K562 (cell line): ENCODE data around the gene GOLIM4. TPM values are rescaled to one million over a fixed set of nuclear protein-coding genes. Genes with fewer than 3 reads are reported as not detected.

ENCODE experiments used
- ARID1B ChIP-seq: fragments of 450-650 bp; IDR thresholded peaks from 2 replicates; pipeline ENCODE4 v1.6.1; 2016; ENCODE audit warnings: antibody characterized with exemption, mild to moderate bottlenecking, inconsistent platforms
- ARID3B ChIP-seq: fragments of 250-450 bp; sonication (Bioruptor Pico); IDR thresholded peaks from 2 replicates; pipeline ENCODE4 v1.4.0; 2020; ENCODE audit warnings: borderline replicate concordance
- ATF6 ChIP-seq: sonication (generic); formaldehyde crosslinking; IDR thresholded peaks from 2 replicates; pipeline ENCODE4 v1.4.0; 2020; ENCODE audit warnings: mild to moderate bottlenecking, missing genetic modification reagents
- BMI1 ChIP-seq: fragments of 150-350 bp; IDR thresholded peaks from 2 replicates; pipeline ENCODE4 v1.6.1; 2014; ENCODE audit warnings: low read length
- ETV5 ChIP-seq: sonication (generic); formaldehyde crosslinking; IDR thresholded peaks from 2 replicates; pipeline ENCODE4 v1.4.0; 2020; ENCODE audit warnings: low read depth, mild to moderate bottlenecking, missing genetic modification reagents
- GTF3C2 ChIP-seq: IDR thresholded peaks from 3 replicates; pipeline ENCODE4 v1.6.1; 2011; ENCODE audit warnings: borderline replicate concordance, mild to moderate bottlenecking, moderate library complexity; ENCODE audit not compliant: insufficient read length; ENCODE audit errors: extremely low read depth
- NFE2L1 ChIP-seq: fragments of 450-650 bp; IDR thresholded peaks from 2 replicates; pipeline ENCODE4 v1.6.1; 2016; ENCODE audit warnings: missing genetic modification characterization, low read depth, mild to moderate bottlenecking, missing compliant biosample characterization, moderate library complexity, borderline replicate concordance
- NR3C1 ChIP-seq: sonication (generic); formaldehyde crosslinking; IDR thresholded peaks from 2 replicates; pipeline ENCODE4 v1.8.1; 2022; ENCODE audit warnings: missing genetic modification reagents
- SMARCA5 ChIP-seq: fragments of 450-650 bp; IDR thresholded peaks from 2 replicates; pipeline ENCODE4 v1.6.1; 2016
- SNIP1 ChIP-seq: fragments of 450-650 bp; IDR thresholded peaks from 2 replicates; pipeline ENCODE4 v1.7.1; 2017; ENCODE audit warnings: low read depth, mild to moderate bottlenecking
- U2AF1 ChIP-seq: fragments of 200-400 bp; formaldehyde crosslinking; optimal IDR thresholded peaks from 2 replicates; pipeline ENCODE3; 2017; ENCODE audit warnings: mild to moderate bottlenecking, low read depth, low read length, moderate library complexity
- ZBTB1 ChIP-seq: sonication (generic); formaldehyde crosslinking; IDR thresholded peaks from 2 replicates; pipeline ENCODE4 v1.8.1; 2023; ENCODE audit warnings: missing genetic modification reagents, low read depth, mild to moderate bottlenecking, borderline replicate concordance
- ZBTB34 ChIP-seq: fragments of 250-450 bp; sonication (Bioruptor Pico); IDR thresholded peaks from 2 replicates; pipeline ENCODE4 v1.8.0; 2021; ENCODE audit warnings: mild to moderate bottlenecking, moderate library complexity
- ZEB2 ChIP-seq: fragments of 450-650 bp; IDR thresholded peaks from 2 replicates; pipeline ENCODE4 v1.6.1; 2016
- ZNF324 ChIP-seq: fragments of 250-450 bp; sonication (Bioruptor Pico); IDR thresholded peaks from 2 replicates; pipeline ENCODE4 v1.4.0; 2020; ENCODE audit warnings: mild to moderate bottlenecking
- ZNF449 ChIP-seq: fragments of 250-450 bp; sonication (Bioruptor Pico); IDR thresholded peaks from 2 replicates; pipeline ENCODE4 v1.8.0; 2022; ENCODE audit warnings: moderate library complexity, mild to moderate bottlenecking, inconsistent platforms
- ZNF740 ChIP-seq, 3 experiments: fragments of 200-800 bp in 1 of 3; sonication (Bioruptor generic) in 1 of 3; sonication (generic) in 1 of 3; formaldehyde crosslinking in 1 of 3; IDR thresholded peaks; 2 replicates each; pipeline versions ENCODE4 v1.6.1 to v1.8.0; 2016 to 2022; ENCODE audit warnings: mild to moderate bottlenecking in 2 of 3, missing compliant biosample characterization in 2 of 3, missing genetic modification characterization in 2 of 3, missing genetic modification reagents in 1 of 3
- polyA plus RNA-seq, 8 experiments: library from polyadenylated mRNA; depleted of rRNA in 4 of 8; stranded (reverse) in 5 of 8; unstranded in 3 of 8; fragments of >200 nt; fragmentation: Nextera tagmentation in 2 of 8; fragmentation: Illumina TruSeq in 1 of 8; extraction: Ambion mirVana in 2 of 8; extraction: Trizol in 1 of 8; gene quantifications; 2 replicates each; pipeline versions ENCODE4 v1.2.1 to v1.2.3, GENCODE V29; 2011 to 2014; ENCODE audit warnings: inconsistent platforms in 1 of 8, missing spikeins in 1 of 8
- total RNA-seq, 7 experiments: library from RNA; depleted of rRNA in 6 of 7; stranded (reverse); fragments of >200 nt in 6 of 7; fragmentation: Illumina TruSeq in 2 of 7; extraction: Trizol in 2 of 7; gene quantifications; 2 replicates each; pipeline versions ENCODE4 v1.2.1 to v1.2.3, GENCODE V29; 2011 to 2021; ENCODE audit warnings: low replicate concordance in 1 of 7

GOLIM4 gene
- total and polyA plus RNA-seq, 9 of the 15 experiments (the other 6 are each of a cell fraction or from before 2014, with no cell fraction given) = 9.3 to 39.4 (median 31.0) TPM

- TF ChIP-seq SNIP1 (no peak), ZBTB1 (no peak), ZEB2 (no peak), NR3C1 (CRISPR knock-in tag) (peak; percentile 96), ZNF324 (no peak), SMARCA5 (no peak), NFE2L1 (no peak), ZNF740 (CRISPR knock-in tag; IDR thresholded peaks at IDR 0.05) (peak; percentile 57; the same call in 1 of the 2 replicates), ZNF740 (tag; IDR thresholded peaks at IDR 0.05) (no peak; a peak in 1 of 4 replicates), ARID3B (no peak), ETV5 (peak; percentile 70; the same call in 1 of the 2 replicates), ARID1B (no peak; the same call in 1 of the 2 replicates), ZNF449 (CRISPR knock-in tag) (no peak), U2AF1 (no peak), GTF3C2 (no peak), BMI1 (no peak), ZBTB34 (CRISPR knock-in tag) (no peak), ATF6 (CRISPR knock-in tag) (peak; percentile 93)
Observed at GRCh38 chr3:168095611-168096209, at the start of gene GOLIM4 (continued).
